Measurements from ENCODE around the gene IER5L.
"Not testable (repeated sequence)": the region's sequence is repeated elsewhere in the genome, so short reads cannot be mapped to it uniquely, and the experiment has no call there.

The IER5L gene

DNA sequence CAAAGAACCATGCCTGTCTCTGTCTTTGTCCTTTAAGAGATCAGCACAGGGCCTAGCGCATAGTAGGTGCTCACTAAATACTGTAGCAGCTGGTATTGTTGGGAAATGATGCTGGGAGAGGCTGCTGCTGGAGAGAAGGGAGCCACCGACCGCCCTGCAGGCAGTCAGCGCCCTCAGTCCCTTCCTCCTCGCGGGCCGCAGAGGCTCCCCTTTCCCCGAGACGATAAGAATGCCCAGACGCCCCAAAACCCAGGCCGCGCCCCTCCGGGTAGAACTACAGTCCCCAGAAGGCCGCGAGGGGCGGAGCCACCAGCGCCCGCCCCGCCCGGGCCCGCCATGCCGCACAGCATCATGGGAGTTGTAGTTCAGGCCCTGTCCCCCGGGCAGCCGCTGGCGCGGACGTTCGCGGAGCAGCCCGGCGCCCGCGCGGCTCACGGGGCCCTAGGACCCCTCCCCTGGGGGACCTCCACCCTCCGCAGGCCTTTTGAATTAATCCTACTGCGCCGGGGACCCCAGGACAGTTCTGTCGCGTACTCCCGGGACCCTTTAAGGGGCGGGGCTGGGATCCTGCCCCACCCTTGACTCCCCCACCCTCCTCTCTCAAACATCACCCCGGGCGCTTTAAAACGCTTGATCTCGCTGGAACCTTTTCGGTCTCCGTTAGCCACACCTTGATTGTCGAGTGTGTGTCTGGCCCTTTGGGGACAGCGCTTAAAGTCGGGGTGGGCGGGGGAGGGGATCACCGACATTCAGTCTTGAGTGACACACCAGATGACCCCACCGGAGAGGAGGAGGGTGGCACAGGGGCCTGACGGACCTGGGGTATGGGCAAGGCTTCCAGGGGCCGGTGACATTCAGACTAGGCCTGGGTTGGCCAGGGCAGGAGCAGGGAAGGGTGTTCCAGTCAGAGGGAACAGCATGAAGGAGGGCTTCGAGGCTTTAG is 24.8 kb upstream of the IER5L start:
- DNase-seq, result peak; percentile 67

DNA sequence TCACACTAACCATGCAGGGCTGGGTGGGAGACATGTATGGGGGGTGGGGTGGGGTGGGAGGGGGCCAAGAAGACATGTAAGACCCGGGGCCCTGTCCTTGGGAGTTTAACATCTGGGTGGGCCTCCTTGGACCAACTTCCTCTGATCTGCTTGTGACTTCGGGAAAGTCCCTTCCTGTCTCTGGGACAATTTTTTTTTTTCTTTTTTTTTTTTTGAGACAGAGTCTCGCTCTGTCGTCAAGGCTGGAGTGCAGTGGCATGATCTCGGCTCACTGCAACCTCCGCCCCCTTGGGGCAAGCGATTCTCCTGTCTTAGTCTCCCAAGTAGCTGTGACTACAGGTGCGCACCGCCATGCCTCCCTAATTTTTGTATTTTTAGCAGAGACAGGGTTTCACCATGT is 23.8 kb upstream of the IER5L start:
- no peak for DNase-seq

- no peak for DNase-seq
Observed at GRCh38 chr9:129201289-129201688, 23.2 kb upstream of the IER5L start.

- DNase-seq, result no peak
Observed at GRCh38 chr9:129200255-129200654, 22.2 kb upstream of the IER5L start.

GRCh38 chr9:129199044-129199435 is 21.0 kb upstream of the IER5L start:
- DNase-seq, result no peak

DNA sequence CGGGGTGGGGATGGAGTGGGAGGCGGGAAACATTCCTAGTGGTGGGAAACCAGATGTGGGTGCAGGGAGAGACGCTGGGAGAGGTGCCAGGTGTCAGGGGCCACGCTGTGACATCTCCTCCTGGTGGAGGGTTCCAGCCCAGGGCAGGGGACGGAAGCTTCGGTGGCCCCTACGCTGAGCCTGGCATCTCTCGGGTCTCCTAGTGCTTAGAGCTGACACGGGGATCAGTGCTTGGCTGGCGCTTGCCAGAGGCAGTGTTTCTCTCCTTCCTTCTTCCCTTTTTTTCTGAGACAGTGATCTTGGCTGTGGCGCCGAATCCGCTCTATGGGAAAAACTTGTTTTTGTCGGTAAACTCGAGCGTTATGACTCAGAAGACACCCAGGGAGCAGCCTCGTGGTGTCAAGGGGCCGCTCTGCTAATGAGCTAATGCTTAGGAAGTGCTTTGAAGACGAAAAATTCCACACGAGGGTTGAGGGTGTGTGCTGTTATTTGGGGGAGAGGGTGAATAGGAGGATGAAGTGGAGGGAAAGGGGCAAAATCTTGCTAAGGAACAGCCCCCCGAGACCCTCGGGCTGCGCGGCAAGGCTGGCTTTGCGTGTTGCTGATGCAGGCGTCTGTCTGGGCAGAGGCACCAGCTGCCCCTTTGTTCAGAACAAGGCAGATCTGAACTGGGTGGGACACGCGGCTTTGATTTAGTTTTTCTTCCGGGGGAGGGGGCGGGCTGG is 20.4 kb upstream of the IER5L start:
- peak; percentile 75 for DNase-seq

DNA sequence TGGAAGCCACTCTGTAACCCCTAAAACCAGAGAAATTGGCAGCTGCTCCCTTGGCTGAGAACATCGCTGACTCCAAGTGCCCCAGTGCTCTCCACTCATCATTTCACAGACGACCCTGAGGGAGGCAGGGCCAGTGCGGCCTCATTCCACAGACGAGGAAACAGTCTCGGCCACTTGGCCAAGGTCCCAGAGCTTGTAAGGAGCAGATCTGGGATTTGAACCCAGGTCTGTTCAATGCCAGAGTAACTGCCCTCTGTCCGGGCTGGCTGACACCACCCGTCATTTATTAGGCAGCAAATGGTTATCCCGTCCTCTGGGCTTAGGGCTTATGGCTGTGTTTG is 19.9 kb upstream of the IER5L start:
- no peak for DNase-seq

DNA sequence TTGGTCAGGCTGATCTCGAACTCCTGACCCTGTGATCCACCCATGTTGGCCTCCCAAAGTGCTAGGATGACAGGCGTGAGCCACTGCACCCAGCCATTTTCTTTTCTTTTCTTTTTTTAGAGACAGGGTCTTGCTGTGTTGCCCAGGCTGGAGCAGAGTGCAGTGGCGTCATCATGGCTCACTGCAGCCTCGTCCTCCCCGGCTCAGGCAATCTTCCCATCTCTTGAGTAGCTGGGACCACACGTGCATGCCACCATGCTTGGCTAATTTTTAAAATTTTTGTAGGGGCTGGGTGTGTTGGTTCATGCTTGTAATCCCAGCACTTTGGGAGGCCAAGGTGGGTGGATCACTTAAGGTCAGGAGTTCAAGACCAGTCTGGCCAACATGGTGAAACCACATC is 19.0 kb upstream of the IER5L start:
- not testable (repeated sequence) for DNase-seq

DNA sequence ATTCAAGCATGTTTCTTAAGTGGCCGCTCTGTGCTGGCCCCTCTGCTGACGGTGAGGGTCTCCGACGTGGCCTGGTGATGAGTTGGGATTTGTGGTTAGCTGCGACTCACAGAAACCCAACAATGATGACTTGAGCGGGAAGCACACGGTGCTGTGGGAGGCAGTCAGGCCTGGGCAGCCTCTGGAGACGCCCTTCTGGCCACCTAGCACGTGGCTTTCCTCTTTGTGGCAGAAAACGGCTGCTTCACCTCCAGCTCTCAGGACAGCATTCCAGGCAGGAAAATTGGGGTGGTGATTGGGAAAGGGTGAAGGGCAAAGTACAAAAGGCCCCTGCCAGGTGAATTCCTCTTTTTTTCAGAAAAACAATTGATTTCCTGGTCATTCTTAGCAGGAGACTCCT is 17.5 kb upstream of the IER5L start:
- DNase-seq, result no peak

DNA sequence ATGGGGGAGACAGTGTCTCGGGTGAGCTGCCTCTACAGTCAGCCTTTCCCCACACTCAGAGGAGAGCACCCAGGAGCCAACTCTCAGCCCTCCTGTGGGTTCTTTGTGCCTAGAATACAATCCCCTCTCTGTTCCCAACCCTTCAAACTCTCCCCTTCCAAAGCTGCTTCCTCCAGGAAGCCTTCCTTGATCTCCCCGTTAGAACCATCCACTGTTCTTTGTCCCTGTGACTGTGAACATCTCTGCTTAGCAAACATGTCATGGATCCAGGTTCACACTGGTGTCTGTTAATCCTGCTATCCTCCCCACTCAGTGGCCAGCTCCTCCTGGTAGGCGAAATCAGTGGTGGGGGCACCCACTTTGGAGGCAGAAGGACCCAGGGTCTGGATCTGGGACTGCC is 16.2 kb upstream of the IER5L start:
- no peak for DNase-seq

DNA sequence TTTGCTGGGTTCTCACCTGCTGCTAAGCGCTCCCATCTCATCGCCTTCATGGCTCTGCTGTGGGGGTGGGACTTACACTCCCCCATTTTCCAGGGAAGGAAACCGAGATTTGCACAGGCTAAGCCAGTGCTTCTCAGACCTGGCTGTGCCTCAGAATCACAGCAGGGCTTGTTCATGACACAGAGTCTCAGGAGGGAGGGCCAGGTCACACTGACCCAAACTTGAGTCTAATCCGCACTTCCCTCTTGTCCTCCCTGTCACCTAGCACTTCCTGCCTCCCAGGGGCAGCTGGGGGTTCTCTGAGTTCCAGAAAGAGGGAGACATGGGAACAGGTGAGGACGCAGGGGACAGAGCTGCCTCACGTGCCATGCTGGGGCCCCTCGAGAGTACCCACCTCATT is 15.6 kb upstream of the IER5L start:
- DNase-seq, result no peak

DNA sequence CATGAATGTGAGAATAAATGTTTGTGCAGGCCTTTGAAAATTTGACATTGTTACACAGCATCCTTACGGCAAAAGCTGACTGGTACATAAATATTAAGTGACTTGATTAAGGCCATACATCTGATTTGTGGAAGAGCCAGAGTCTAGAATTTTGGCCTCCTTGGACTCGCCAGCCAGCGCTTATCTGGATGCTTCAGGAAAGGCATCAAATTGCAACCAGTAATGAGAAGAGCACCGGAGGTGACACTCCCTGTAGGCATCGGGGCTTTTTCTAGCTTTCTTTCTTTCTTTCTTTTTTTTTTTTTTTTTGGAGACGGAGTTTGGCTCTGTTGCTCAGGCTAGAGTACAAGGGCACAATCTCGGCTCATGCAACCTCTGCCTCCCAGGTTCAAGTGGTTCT is 13.2 kb upstream of the IER5L start:
- no peak for DNase-seq

DNA sequence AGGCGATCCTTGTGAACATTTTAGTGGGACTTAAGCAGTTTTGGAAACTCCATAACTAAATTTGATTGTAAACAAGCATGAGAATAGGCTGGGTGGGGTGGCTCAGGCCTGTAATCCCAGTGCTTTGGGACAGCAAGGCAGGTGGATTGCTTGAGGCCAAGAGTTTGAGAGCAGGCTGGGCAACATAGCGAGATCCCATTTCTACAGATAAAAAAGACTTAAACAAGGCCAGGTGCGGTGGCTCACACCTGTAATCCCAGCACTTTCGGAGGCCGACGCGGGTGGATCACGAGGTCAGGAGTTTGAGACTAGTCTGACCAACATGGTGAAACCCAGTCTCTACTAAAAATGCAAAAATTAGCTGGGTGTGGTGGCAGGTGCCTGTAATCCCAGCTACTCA is 11.9 kb upstream of the IER5L start:
- not testable (repeated sequence) for DNase-seq

DNA sequence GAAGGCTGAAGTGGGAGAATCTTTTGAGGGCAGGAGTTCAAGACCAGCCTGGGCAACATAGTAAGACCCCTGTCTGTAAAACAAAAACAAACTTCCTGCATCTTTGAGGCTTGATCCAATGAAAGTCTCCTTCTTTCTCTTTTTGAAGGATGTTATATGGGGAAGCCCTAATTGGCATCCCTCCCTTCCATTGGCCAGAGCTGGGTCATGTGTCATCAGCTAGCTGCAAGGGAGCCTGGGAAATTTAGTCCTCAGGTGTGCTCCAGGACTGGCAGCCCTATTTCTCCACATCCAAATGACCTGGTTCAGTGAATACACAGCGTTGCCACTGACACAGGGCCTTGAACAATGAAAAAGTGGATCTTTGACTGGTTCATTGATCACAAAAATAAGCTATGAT is 9.0 kb upstream of the IER5L start:
- no peak for DNase-seq

DNA sequence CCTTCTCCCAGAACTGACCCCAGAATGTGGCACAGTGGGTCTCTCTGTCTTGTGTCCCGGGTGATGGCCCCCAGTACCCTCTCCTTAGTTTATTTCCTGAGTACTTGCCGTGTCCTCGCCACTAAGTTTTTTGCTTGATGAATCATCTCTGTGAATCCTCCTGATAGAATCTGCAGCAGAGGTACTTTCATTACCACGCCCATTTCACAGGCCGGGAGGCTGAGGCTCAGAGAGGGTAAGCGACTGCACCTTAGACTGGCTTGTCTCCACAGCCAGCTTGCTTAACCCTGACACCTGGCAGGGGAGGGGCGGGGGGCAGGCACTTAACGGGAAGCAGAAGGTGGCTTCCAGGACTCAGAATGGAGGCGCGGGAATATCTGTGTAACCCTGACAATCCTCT is 7.9 kb upstream of the IER5L start:
- DNase-seq, result no peak

DNA sequence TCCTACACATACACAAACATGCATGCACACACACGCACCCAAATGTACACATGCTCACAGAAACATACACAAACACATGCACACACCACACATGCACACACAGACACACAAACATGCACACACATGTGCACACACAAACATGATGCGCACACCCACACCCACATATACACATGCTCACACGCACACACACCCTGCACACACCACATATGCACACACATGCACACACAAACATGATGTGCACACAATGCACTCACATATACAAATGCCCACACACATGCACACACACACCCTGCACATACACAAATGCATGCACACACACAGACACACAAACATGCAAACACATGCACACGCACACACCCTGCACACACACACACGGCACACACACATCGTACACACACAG is 7.3 kb upstream of the IER5L start:
- no peak for DNase-seq

DNA sequence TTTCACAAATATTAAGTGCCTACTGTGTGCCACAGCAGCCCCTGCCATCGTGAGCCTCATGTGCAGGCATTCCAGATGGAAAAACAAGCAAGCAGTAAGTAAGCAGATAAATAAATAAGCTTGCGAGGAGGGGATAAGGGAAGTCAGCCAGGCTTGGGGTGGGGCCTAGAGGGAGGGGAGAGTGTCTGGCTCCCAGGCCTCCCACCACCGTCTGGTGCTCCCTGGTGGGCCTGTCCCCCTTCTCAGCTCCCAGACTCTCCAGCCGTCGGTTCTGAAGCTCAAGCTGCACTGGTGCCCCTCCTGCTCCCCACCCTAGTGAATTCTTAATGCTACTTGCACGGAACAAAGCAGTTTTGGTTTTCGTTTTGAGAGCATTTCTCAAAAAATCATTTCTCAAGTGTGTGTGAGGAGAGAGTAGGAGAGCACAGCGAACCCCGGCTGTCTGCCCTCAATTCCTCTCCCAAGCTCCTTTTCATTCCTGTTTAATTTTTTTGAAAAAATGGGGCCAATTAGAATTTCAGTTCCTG is 6.6 kb upstream of the IER5L start:
- DNase-seq, result no peak

- no peak for DNase-seq
Observed at GRCh38 chr9:129184219-129184524, 6.1 kb upstream of the IER5L start.

- peak; percentile 58 for DNase-seq
Observed at GRCh38 chr9:129183495-129184218, 5.6 kb upstream of the IER5L start.

DNA sequence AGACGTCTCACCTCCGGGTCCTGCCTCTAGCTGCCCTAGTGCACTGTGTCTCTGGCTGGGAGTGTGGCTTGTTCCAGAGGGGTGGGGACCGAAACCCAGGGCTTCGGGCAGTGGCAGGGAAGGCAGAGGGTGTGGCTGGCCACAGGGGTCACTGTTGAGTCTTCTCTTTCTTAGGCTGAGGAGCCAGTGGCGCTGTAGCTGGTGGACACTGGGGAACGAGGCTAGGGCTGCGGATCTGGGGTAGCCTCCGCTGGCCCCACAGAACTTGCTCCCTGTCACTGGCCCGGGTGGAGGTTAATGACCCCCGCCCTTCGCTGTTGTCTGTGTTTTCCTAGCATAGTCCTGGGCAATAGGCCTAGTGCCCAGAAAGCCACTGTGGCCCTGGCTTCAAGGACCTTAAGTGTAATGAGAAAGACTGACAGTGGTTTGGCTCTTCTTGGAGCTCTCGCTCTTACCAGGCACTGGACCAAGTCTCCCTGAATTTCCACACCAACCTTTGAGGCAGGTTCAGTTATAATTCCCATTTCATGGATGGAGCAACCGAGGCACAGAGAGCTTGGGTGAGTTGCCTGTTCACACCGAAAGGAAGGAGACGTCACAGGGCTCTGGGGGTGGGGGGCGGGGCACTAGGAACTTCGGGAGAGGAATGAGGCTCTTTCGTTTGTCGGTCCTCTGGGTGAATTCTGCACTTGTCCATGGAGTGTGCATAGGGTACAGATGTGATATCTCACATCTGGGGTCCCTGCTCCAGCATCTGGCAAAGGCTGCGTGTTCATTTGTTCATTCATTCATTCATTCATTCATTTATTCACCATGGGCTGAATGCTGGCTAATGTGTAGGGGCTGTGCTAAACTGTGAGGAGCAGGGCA is 4.8 kb upstream of the IER5L start:
- peak; percentile 8 for DNase-seq

DNA sequence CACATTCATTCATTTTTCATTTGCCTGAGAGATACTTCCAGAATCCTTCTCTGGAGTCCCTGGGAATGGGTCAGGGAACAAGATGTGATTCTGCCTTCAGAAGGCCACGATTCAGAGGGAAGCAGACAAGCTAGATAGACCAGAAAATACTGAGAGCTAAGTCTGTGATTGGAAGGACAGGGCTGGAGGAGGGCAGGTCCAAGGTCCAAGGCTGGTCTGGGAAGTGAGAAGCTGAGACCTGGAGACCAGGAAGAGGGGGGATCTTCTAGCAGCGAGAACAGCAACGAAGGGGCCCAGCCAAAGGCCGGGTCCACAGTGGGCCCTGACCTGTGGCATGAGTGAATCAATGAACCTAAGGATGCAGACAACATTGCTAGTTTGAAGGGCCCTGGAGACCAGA is 4.1 kb upstream of the IER5L start:
- DNase-seq, result no peak

DNA sequence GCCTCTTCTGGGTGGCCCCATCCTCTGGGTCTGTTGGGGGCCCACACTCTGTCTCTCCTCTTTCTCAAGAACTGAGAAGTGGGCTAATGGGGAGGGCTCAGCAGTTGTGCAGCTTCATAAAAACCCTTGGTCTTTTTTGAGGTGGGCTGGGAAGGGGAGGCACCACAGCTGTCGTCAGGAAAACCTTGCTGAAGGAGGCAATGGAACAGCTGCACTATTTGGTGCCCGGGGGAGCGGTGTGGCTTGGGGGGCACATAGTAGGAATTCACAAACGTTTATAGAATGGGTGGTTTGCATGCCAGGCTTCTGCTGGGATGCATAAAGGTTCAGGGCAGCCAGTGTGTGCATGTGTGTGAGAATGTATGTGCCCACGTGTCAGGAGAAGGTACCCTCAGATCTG is 3.2 kb upstream of the IER5L start:
- no peak for DNase-seq

All from MV-4-11 (cell line).